Activated naive CD4-positive, alpha-beta T cell treated with anti-CD3 and anti-CD28 coated beads, Interleukin-2, amount 10 ng/mL, durations not matched to agents 7 days and 5 days (primary cell): ENCODE measurements around the gene BTG4.

Source experiments
- CTCF ChIA-PET: fragments of 350-600 bp; sonication (Branson Sonifier 250); formaldehyde crosslinking; loops from one replicate; lab custom pipeline; 2021; ENCODE audit warnings: antibody characterized with exemption; lab: Charles Lee
- DNase-seq: peaks from one replicate; pipeline ENCODE4 v3.0.0-alpha.2; 2020
- H3K27ac Mint-ChIP-seq: one replicate; pipeline ENCODE4 v1.8.0; 2021; ENCODE audit warnings: mild to moderate bottlenecking, moderate library complexity, mixed read lengths
- H3K27me3 Mint-ChIP-seq: one replicate; pipeline ENCODE4 v1.8.0; 2021; ENCODE audit warnings: mild to moderate bottlenecking, mixed read lengths
- H3K36me3 Mint-ChIP-seq: one replicate; pipeline ENCODE4 v1.8.0; 2021; ENCODE audit warnings: mixed read lengths
- H3K4me1 Mint-ChIP-seq: one replicate; pipeline ENCODE4 v1.8.0; 2021; ENCODE audit warnings: mixed read lengths
- H3K4me3 Mint-ChIP-seq: one replicate; pipeline ENCODE4 v1.8.0; 2021; ENCODE audit warnings: mild to moderate bottlenecking, moderate library complexity, mixed read lengths
- H3K9me3 Mint-ChIP-seq: one replicate; pipeline ENCODE4 v1.8.0; 2021; ENCODE audit warnings: mixed read lengths

Gene BTG4

DNA sequence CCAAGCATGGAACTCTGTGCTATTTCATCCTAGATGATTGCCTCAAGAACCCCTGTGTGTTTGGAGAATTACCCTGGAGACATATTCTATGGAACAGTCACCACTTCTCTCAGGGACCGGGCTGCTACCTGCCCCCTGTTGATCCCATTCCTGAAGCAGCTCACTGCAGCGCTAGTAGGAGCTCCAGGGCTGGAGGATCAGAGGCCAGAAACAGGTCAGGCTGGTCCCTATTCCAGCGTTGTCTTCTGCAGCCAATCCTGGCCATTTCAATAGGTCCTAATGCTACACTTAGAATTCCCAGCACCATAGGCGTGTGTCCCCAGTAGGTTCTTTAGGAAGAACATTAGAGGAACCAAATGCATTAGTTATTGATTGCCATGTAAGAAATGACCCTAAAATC lies 48.9 kb downstream of the BTG4 start:
- H3K27ac Mint-ChIP-seq = no peak overlapping the region
- no peaks in the 10 kb centered on the region for H3K4me1 Mint-ChIP-seq
- H3K27me3 Mint-ChIP-seq = peaks cover 43% of the 10 kb centered on the region
- H3K36me3 Mint-ChIP-seq = no peaks in the 10 kb centered on the region
- CTCF ChIA-PET = no interaction called here
- no peak overlapping the region for H3K4me3 Mint-ChIP-seq
- no peaks in the 10 kb centered on the region for H3K9me3 Mint-ChIP-seq
- no peak for DNase-seq

DNA sequence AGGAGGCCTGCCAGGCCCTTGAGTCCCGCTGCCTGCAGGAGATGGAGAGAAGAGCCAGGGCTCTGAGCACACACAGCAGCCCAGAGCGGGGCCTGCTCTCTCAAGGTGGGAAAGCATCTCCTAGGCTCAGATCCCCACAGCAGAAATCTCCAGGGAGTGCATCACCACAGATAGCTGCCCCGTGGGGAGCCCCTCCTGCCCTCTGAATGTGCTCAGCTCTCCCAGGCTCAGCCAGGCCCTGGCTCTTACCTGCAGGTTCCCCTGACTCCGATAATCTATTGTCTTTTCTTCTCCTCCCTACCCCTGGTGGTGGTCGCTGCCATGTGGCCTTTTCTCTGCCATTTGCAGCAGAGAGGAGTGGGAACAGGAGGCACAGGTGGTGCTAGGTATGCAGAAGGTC lies 49.9 kb downstream of the BTG4 start:
- Mint-ChIP-seq H3K4me3 (no peak overlapping the region), H3K27ac (no peak overlapping the region), H3K4me1 (no peaks in the 10 kb centered on the region), H3K36me3 (no peaks in the 10 kb centered on the region), H3K27me3 (peaks cover 39% of the 10 kb centered on the region), H3K9me3 (no peaks in the 10 kb centered on the region)
- CTCF ChIA-PET = no interaction called here
- no peak for DNase-seq

DNA sequence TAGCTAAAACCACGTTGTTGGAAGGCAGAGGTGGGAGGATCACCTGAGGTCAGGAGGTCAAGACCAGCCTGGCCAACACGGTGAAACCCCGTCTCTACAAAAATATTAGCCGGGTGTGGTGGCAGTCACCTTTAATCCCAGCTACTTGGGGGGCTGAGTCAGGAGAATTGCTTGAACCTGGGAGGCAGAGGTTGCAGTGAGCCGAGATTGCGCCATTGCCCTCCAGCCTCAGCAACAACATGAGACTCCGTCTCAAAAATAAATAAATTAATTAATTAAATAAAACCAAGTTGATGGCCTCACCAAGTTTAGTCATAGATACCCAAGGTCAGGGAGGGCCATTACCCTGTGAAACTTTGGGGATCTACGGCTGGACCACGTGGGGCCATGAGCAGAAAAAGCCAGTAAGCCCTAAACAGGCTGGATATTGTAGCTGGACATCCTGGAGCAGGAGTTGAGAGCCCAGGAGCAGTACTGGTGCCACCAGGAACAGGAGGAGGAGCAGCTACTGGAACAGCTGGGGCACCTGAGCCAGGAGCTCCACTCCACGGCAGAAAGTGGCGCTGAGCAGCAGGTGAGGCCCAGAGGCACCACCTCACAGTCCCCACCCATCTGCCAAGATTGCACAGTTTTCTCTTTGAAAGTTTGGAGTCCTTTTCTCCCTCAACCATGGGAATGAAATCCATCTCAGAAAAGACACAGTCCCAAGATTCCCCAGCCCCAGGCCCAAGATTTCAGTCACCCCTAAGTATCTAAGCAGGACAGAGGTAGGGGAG lies 50.5 kb downstream of the BTG4 start:
- Mint-ChIP-seq H3K36me3 (no peaks in the 10 kb centered on the region), H3K4me1 (no peaks in the 10 kb centered on the region), H3K27ac (no peak overlapping the region), H3K27me3 (peaks cover 39% of the 10 kb centered on the region), H3K9me3 (no peaks in the 10 kb centered on the region), H3K4me3 (no peak overlapping the region)
- no peak for DNase-seq
- CTCF ChIA-PET = no interaction called here

DNA sequence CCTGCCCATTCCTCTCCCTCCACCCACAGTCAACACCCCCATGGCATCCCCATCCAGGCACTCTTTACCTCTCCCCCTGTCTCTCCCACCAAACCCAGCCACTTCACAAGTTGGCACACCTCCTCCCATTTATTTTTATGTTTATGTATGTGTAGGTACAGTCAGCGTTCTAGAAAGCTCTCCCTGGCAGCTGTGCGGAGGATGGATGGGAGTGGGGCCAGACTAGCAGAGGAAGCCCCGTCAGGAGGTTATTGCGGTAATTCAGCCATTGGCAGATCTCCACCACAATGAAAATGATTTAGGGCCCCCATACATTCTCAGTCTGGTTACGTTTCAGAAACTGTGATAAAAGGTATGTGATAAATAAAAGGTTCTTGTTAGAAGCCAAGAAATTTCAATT lies 51.3 kb downstream of the BTG4 start:
- Mint-ChIP-seq H3K27ac (no peak overlapping the region), H3K4me1 (no peaks in the 10 kb centered on the region), H3K27me3 (peaks cover 39% of the 10 kb centered on the region), H3K9me3 (no peaks in the 10 kb centered on the region), H3K36me3 (no peaks in the 10 kb centered on the region), H3K4me3 (no peak overlapping the region)
- CTCF ChIA-PET = interaction anchor here (1.0 kb wide), 1 partner anchor 105 kb away, joined by 3 read pairs; no protein-coding TSS in a partner anchor
- DNase-seq = no peak

DNA sequence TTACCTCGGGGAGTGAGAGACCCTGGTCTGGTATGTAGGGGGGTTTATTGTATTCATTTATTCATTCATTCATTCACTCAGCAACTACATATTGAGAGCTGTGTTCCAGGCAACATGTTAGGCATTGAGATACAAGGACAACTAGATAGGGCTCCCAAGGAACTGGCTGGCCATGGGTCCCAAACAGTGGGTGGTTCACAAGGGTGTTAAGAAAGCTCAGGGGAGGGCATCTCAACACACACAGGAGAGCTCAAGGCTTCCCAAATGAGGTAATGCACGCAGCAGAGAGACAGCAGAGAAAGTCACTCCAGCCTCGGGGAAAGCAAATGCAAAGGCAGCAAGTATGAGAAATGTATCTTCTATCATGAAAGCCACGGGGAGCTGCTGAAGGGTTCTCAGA lies 51.8 kb downstream of the BTG4 start:
- no peak overlapping the region for H3K4me3 Mint-ChIP-seq
- DNase-seq = no peak
- no peaks in the 10 kb centered on the region for H3K9me3 Mint-ChIP-seq
- H3K27ac Mint-ChIP-seq = no peak overlapping the region
- CTCF ChIA-PET = interaction anchor here (0.9 to 1.0 kb wide), 2 partner anchors 46 to 106 kb away, joined by 3 read pairs; no protein-coding TSS in a partner anchor
- no peaks in the 10 kb centered on the region for H3K36me3 Mint-ChIP-seq
- H3K27me3 Mint-ChIP-seq = peaks cover 39% of the 10 kb centered on the region
- no peaks in the 10 kb centered on the region for H3K4me1 Mint-ChIP-seq

DNA sequence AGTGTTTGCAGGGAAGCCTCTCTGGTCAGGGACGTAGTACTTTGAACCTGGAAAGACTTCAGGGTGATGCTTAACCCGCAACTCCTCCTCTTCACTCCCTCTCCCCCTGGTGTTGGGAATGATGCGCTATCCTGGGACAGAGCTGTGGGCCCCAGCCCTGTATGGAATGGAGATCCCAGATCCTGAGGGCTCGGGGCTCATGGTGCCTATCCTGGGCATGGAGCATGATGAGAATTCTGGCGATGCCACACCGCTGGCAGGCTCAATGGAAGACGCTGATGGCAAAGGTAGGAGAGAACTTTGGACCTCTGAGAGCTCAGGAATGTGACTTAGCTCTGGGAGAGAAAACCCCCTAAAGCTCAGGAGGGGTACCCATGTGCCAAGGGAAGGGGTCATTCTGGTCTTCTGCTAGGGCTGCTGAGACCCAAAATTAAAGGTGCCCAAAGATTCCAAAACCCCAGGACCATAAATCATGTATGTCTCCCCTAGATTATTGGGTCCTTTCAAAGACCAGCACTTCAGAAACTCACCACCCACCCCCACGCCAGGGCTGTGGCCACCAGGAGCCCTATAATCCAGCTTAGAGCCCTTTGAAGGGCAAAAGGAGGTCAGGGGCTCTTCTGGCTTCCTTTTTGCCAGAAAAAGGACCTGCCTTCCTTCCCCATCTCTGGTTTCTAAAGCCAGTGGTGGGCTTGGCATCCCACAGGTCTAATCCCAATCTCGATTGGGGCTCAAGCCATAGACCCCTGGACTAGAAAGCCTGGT lies 52.5 kb downstream of the BTG4 start:
- Mint-ChIP-seq H3K4me1 (no peaks in the 10 kb centered on the region), H3K27me3 (peaks cover 34% of the 10 kb centered on the region), H3K4me3 (no peak overlapping the region), H3K27ac (no peak overlapping the region), H3K9me3 (no peaks in the 10 kb centered on the region), H3K36me3 (no peaks in the 10 kb centered on the region)
- CTCF ChIA-PET = interaction anchor here (0.9 to 1.0 kb wide), 2 partner anchors 47 to 107 kb away, joined by 3 read pairs; no protein-coding TSS in a partner anchor
- DNase-seq = no peak

DNA sequence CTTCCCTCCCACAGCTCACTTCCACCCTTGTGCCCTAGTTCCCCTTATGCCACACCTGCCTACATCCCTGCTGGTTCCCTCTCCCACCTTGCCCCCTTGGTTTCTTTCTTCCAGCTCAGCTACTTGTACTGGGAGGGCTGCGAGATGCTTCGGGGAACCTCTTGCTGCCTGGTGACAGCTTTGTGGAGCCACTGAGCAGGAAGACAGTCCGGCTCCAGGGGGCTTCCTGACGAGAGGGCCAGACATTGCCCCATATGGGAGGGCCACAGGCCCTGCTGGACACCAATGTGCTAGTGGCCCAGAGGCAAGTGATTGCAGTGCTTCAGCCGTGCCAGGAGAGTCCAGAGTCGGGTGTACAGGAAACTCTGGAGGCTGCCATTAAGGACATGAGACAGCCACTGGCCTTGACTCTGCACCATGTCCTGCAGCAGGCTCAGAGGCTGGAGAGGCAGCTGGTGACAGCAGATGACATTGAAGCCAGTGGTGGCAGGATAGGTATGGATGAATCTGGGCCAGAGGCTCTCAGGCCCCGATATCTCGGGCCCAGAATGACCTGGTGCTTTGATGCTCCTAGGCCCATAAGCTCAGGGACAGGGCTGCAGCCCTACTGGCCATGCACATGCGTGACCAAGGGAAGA lies 54.3 kb downstream of the BTG4 start:
- H3K9me3 Mint-ChIP-seq = no peaks in the 10 kb centered on the region
- H3K27ac Mint-ChIP-seq = no peak overlapping the region
- H3K36me3 Mint-ChIP-seq = no peaks in the 10 kb centered on the region
- H3K27me3 Mint-ChIP-seq = peaks cover 28% of the 10 kb centered on the region
- no peak for DNase-seq
- H3K4me3 Mint-ChIP-seq = no peak overlapping the region
- CTCF ChIA-PET = interaction anchor here (1.1 kb wide), 1 partner anchor 320 kb away, joined by 3 read pairs; no protein-coding TSS in a partner anchor
- no peaks in the 10 kb centered on the region for H3K4me1 Mint-ChIP-seq

DNA sequence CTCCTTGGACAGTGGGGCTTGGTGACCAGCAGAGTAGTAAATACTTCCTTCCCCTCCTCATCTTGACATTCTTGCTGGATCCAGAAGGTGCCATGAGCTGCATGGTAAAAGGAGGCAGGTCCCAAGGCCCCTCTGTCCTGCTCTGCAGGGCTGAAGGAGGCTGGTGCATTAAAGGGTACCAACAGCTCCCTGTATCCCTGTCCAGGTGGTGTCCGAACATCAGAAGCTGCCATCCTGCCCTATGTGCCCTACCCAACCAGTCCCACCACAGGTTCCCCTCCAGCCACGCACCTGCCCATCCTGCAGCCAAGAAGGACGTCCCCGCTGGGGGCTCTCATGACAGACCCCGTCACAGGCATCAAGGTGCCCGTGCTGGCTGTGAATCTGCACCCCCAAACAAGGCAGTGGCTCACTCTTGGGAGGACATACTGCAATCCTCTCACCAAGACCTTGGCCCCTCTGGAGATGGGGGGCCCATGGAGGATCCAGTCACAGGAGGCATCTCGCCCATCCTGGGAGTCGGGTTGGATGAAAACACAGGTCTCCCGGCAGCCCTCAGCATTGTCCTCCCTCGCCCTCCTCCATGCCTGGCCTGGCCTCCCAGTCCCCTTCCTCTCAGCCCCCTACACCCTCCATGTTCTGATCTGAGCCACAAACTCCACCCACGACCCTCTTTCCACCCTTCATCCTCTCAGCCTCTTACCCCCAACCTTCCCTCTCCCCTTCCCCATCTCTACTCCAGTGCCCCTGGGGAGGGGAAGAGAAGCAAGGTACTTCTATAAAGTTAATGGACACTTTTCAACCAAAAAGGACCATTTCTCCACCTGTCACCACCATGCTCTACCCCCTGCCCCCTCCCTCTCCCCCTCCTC lies 55.1 kb downstream of the BTG4 start:
- H3K4me3 Mint-ChIP-seq = no peak overlapping the region
- peaks cover 21% of the 10 kb centered on the region for H3K27me3 Mint-ChIP-seq
- CTCF ChIA-PET = interaction anchor here (1.0 to 2.6 kb wide), 6 partner anchors 10 to 385 kb away, joined by 3 to 8 read pairs (median 4); no protein-coding TSS in a partner anchor
- no peaks in the 10 kb centered on the region for H3K36me3 Mint-ChIP-seq
- no peak for DNase-seq
- no peak overlapping the region for H3K27ac Mint-ChIP-seq
- no peaks in the 10 kb centered on the region for H3K4me1 Mint-ChIP-seq
- no peaks in the 10 kb centered on the region for H3K9me3 Mint-ChIP-seq

DNA sequence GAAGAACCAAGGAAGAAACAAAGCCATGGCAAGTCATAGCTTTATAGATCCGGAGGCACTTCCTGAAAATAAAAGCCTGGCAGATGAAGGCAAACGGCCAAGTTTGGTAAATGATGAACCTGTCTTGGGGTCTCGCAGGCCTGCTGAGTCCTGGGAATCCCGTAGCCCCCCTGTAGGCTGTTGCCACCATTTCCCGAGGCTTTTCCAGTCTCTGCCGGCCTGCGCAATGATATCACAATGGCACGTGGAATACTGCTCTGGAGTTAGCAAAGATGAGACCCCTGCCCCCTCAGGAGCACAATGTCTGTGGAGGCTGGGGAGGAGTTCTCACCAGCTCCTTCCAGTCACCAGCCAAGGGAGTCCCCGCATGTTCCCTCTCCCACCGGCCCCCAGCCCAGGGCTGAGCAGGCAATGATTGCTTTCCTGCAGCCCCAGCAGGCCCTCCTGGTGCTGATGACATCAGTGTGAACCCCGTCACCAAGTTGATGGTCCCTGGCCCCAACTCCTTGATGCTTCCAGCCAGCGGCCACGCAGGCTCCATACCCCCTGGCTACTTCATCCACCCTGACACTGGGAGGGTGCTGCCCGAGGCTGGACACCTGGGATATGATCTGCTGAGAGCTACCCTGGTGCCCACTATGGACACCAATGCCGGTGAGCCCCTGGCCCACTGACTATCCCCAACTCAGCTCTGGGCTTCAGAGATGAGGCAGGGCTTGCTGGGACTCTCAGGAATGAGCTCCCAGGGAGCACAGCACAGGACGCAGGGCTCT lies 55.9 kb downstream of the BTG4 start:
- Mint-ChIP-seq H3K4me1 (no peaks in the 10 kb centered on the region), H3K27ac (no peak overlapping the region), H3K36me3 (no peaks in the 10 kb centered on the region), H3K9me3 (no peaks in the 10 kb centered on the region), H3K27me3 (peaks cover 15% of the 10 kb centered on the region), H3K4me3 (no peak overlapping the region)
- CTCF ChIA-PET = interaction anchor here (1.0 to 2.6 kb wide), 9 partner anchors 9 to 387 kb away, joined by 3 to 8 read pairs (median 4); no protein-coding TSS in a partner anchor
- DNase-seq = no peak

DNA sequence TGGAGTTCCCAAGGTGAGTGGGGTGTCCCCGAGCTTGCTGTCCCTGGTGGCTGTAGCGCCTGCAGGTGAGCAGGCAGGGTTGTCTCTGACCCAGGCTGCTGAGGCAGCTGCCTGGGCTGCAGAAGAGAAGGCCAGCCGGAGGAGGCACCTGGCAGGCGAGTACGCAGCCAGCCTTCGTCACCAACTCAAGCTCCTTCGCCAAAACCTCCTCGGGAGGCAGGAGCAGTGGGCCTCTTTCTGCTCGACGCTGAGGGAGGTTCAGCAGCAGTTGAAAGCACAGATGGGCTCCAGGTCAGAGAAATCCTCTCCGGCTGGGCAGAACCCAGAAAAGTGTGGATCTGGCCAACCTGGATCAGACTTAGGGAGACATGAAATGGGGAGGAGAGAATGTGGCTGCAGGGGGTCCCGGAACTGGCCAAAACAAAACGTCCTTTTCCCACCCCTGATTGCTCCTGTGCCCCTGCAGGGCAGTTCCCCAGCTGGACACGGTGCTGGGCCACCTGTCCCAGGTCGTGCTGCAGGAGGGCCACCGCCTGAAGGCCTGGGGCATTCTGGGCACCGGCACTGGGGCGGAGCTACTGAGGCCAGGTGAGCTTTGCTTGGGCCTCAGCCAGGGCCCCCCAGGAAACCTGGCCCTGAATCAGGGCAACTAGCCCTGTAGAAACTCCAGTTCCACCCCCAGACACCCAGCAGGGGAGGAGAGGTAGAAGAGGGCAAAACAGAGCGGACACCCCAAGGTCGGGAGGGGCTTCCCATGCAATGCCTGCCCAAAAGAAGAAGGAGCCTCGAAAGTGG lies 56.7 kb downstream of the BTG4 start:
- H3K9me3 Mint-ChIP-seq = no peaks in the 10 kb centered on the region
- no peak for DNase-seq
- H3K27me3 Mint-ChIP-seq = peaks cover 12% of the 10 kb centered on the region
- CTCF ChIA-PET = interaction anchor here (0.6 to 2.6 kb wide), 29 partner anchors 8 to 415 kb away, joined by 3 to 15 read pairs (median 4); partner anchors contain the start of gene LAYN
- H3K4me3 Mint-ChIP-seq = no peak overlapping the region
- H3K4me1 Mint-ChIP-seq = no peaks in the 10 kb centered on the region
- H3K36me3 Mint-ChIP-seq = no peaks in the 10 kb centered on the region
- H3K27ac Mint-ChIP-seq = no peak overlapping the region

DNA sequence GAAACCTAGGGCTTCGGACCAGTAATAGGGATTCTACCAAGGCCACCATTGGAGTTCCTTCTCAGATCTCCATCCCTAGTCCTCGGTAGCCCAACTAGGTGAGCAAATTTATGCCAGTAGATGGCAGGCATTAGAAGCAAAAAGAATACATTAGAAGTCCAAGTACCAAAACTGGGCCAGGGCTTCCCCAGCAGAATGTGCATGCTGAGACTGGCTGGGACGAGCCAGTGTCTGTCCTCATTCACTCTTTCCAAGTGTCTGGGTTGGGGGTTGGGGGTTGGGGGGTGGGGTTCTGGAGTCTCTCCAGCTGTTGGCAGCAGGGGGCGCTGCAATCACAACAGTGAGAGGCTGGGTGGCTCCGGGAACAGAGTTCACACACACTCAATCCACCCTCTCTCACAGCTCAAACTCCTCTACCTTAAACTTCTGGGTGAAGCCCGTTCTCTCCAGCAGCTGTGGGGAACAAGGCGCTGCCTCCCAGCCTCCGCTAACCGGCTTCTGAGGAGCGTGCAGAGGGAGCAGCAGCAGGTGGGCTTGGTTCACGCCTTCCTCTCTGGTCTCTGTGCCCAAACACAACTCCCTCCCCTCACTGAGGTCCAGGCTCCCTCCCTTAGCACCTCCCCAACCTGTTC lies 57.5 kb downstream of the BTG4 start:
- Mint-ChIP-seq H3K4me1 (no peaks in the 10 kb centered on the region), H3K4me3 (no peak overlapping the region), H3K36me3 (no peaks in the 10 kb centered on the region), H3K9me3 (no peaks in the 10 kb centered on the region), H3K27ac (no peak overlapping the region), H3K27me3 (peaks cover 4% of the 10 kb centered on the region)
- CTCF ChIA-PET = interaction anchor here (0.6 to 2.6 kb wide), 29 partner anchors 8 to 416 kb away, joined by 3 to 15 read pairs (median 4); partner anchors contain the start of gene LAYN
- peak; percentile 62 for DNase-seq
